GM18508 (cell line): Measurements from ENCODE around the gene PKM.

Experiments used
- ATAC-seq: cut with Tn5 transposase; IDR thresholded peaks from one replicate; pipeline ENCODE4 v1.9.1; 2021; ENCODE audit warnings: moderate number of reproducible peaks; ENCODE audit not compliant: insufficient read depth, unreplicated experiment

Gene PKM

DNA sequence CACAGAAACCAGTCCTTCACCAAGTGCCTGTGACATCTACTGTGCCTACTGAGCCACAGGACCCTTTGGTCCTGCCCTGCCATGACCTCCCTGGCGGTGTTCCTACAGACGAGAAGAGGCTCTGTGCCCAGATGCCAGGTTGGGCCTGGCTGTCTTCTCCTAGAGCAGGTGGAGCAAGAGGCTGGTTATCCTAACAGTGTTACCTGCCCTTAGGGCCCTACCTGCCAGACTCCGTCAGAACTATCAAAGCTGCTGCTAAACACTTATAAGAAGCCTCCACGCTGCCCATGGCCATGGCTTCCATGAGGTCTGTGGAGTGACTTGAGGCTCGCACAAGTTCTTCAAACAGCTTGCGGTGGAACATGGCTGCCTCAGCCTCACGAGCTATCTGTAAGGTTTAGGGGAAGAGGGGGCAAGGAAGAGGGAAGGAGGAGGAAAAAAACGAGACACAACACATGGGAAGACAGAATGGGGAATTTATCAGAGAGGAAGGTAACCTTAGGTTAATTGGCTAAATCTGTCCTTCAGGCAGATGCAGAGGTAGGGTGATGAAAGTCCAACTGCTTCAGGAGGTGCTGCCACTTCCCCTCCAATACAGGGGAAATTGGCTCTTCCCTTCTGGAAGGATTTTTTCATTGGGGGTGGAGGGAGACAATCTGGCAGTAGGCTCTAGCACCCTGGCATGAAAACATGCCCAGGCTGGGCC, 28.0 kb downstream of the PKM start:
- ATAC-seq, result no peak

DNA sequence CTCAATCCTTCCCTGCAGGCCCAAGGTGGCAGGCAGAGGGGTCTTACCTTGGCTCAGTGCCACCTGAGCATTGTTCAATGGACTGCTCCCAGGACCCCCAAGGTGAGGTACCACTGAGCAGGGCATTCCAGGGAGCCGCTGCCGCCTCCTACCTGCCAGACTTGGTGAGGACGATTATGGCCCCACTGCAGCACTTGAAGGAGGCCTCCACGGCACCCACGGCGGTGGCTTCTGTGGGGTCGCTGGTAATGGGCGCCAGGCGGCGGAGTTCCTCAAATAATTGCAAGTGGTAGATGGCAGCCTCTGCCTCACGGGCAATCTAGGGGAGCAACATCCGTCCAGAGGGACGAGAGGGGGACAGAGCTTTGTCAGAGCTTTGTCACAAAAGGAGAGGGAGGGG, 28.7 kb downstream of the PKM start:
- ATAC-seq, result no peak

GRCh38 chr15:72201391-72201921, 29.5 kb downstream of the PKM start:
- no peak for ATAC-seq

- no peak for ATAC-seq
These were observed 30.4 kb downstream of the PKM start for GRCh38 chr15:72200395-72201237.

DNA sequence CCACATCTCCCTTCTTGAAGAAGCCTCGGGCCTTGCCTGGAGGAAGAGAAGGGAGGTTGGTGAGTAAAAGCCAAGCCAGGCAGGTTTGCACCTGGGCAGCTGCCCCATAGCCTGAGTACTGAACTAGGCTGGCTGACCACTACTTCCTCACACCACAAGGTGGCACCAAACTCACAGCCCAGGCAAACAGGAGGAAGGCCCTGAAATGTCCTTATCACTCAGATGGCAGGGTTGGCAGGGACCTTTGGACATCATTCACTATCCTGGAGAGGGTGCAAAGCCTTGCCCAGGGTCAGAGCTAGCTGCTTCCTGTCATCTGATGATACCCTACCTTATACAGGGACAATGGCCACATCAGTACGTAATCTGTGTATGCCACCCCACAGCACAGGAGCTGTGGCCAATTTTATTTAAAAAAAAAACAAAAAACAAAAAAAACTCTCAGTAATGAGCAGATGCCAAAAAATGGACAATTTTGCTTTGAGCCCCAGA, 31.2 kb downstream of the PKM start:
- ATAC-seq, result no peak

GRCh38 chr15:72199205-72199515, 31.8 kb downstream of the PKM start:
- no peak for ATAC-seq

DNA sequence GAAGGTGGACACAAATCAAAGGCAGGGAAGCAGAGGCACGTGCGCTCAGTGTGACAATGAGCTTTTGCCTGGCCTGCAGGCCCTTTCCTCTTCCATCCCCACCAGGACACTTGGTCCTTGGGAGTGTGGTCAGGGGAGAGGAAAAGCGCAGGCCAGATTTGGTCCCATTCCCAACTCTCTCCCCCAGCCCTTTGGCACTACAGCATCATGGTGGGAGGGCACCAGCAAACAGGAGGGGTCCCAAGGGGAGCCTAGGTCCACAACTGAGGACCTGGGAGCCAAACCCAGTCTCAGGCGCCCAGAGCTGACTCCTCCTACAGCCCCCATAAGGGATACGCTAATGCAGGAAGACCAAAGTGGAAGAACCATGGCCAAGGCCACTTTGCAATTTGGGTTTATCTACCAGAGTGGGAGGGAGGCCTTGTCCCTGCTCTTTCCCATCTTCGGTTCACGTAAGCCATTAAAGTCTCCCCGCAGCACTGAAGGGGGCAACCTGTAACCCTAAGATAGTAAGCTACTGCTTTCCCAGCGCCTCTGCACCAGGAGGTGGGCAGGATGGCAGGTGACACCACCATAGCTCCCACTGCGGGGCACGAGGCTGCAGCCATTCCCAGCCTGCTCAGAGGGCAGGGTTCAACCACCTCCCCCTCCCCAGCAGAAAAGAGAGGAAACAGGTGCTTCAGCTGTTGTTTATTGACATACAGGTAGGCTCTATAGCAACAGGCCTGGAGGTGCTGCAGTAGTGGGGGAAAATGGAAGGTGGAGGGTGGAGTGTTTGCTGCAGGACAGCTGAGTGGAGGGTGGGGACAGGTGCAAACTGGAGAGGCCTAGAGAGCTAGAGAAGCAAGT, 32.4 kb downstream of the PKM start:
- ATAC-seq, result no peak

GRCh38 chr15:72197460-72198355, 33.3 kb downstream of the PKM start, which contains the start of gene GRAMD2A:
Gene GRAMD2A (minus strand): TSS chr15:72197787.
- ATAC-seq, result no peak

- ATAC-seq, result no peak
These were observed 33.9 kb downstream of the PKM start for GRCh38 chr15:72197041-72197459.

- no peak for ATAC-seq
These were observed 34.5 kb downstream of the PKM start for GRCh38 chr15:72196409-72197040.

DNA sequence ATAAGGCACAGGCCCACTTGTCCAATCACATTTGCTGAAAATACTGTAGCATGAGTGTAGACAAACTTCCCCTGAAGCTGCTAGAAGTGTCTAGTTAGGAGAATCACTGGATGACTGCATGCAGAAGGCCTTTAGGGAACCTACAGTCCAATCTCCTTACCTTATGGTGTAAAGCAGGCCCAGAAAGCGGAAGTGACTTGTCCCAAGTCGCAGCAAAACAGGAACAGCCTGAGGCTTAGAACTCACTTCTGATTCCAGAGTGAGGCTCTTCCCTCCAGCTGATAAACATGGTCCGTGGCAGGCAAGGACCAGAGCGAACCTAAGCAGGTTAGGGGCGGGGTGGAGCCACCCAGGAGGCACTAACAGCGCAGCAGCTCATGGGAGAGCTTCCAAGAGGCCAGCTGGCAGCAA, 35.9 kb downstream of the PKM start:
- ATAC-seq, result no peak

DNA sequence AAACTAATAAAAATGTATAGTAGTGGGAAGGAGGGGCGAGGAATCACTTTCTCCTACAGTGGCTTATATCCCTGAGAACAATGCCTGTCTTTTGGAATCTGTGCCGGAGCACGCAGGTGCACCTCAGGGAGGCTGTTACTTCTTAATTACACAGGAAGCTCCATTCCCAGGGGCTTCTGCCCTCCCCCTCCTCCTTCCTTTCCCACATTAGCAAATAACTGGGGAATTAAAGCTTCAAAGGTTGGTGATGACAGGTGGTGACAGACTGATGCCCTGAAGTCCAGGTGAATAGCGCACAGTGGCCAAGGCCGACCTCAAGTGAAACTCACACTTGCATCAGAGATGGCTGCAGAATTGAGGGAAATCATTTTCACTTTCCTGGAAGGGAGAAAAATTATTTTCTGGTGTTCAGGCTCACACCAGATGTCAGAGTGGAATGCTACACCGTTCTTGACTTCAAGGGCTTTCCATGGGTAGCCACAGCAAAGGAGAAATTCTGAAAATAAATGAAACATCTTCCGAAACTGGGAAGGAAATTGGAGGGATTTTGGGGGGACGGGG, 37.1 kb downstream of the PKM start:
- ATAC-seq, result no peak

DNA sequence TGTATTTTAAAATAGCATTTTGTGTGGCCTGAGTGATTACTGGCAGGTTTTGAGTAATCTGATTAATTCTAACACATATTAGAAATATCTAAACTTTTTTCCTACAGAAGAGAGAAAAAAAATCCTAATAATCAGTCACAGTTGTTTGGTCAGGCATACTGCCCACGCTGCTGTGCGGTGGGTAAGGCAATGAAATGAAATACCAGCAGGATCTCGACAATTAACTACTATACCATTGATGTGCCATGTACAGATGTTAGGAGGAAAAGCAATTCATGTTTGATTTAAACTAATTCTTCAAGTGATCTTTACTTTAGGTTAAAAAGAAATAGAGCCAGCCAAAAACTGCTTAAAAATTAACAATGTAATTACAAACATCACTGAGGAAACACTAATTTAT, 38.6 kb downstream of the PKM start:
- no peak for ATAC-seq

DNA sequence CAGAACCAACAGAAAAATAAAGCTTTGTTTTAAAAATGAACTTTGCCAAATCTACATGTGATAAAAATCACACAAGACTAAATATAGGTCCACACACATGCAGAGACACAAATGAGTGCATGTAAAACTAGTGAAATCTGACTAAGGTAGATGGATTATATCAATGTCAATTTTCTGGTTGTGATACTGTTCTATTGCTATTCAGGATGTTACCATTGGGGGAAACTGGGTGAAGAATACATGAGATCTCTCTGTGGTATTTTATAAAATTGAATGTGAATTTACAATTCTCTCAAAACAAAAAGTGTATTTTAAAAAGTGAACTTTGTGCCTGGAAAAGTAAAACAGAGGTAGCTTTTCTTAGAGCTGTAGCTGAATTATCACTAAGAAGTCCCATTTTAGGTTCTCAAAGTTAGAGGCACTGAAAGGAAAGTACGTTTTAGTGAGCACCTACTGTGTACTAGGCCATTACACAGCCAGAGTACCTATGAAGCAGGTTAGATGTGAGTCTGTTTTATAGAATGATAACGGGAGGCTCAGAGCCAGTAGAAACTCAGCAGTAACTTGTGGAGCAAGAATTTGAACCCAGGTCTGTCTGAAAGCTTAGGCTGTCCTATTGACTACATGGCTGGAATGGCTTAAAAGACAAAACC, 41.6 kb downstream of the PKM start:
- no peak for ATAC-seq

- ATAC-seq, result no peak
These were observed 46.7 kb downstream of the PKM start for GRCh38 chr15:72184165-72184811.

GRCh38 chr15:72183781-72184164, 47.2 kb downstream of the PKM start:
- no peak for ATAC-seq

GRCh38 chr15:72182673-72183072, 48.3 kb downstream of the PKM start:
- ATAC-seq, result no peak

DNA sequence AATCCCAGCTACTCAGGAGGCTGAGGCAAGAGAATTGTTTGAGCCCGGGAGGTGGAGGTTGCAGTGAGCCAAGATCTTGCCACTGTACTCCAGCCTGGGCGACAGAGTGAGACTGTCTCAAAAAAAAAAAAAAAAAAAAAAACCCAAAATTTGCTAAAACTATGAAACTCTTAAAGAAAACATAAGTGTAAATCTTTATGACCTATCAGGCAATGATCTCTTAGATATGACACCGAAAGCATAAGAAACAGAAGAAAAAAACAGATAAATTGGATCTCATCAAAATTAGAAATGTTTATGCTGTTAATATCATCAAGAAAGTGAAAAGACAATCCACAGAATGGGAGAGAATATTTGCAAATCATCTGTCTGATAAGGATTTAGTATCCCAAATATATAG, 48.7 kb downstream of the PKM start:
- ATAC-seq, result no peak
